Epithelial cell of umbilical artery (primary cell): ENCODE measurements around the gene AP3M1. TPM values are rescaled to one million over a fixed set of nuclear protein-coding genes. Genes with fewer than 3 reads are reported as not detected.

Experiments used
- total RNA-seq: library from RNA; depleted of rRNA; stranded (reverse); fragments of >200 nt; gene quantifications from 2 replicates; pipeline ENCODE4 v1.2.3, GENCODE V29; 2014

AP3M1 gene
- 31.2 and 43.6 TPM in 2 replicates for total RNA-seq

DNA sequence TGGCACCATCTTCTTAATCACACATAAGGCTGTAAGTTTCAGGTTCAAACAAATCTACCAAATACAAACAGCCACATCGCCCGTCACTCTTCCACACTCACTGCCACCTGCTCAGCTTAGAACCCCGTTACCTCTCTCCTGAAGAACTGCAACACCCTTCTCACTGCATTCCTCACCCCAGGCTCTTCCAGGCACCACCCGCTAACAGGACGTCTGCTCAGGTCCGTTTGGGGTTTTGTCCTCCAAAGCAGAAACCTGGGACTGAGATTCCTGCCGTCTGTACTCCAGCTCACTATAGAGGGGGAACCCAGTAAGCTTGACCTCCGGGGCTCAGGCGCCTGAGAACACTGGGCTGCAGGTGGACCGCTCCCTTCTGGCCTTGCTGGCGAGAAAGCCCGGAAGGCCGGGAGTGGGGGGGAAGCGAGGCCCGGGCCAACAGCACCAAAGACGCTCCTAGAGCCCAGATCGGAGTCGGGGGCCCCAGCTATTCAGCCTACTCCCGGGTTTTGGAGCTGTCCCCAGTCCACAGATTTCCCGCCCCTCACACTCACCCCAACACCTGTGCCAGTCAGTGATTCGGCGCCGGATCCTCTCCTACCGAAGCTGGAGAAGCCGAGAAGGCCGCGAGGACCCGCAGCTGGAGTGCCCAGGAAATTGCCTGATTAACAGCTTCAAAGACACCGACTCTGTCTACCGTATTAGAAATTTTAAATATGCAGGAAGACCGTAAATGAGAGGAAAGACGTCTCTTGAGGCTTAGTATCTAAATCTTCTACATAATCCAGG is at the start of gene AP3M1:
Gene AP3M1, minus strand, starts transcription at position 625 of the 786 bp plus-strand sequence. CDS start 12,449 bp downstream, outside the sequence.

GRCh38 chr10:74150990-74151878 is 606 bp upstream of the AP3M1 start, which contains the start of gene ADK:
TSS of gene ADK (plus strand) at chr10:74151221. CDS start at chr10:74151279, 58 bp downstream.

Other genes starting within 250 kb of the AP3M1 start
- gene PLAU, start 239.7 kb downstream of the AP3M1 start, total RNA-seq, result 26.6 and 48.6 TPM in 2 replicates
- gene VCL, start 152.7 kb downstream of the AP3M1 start, total RNA-seq, result 128 and 186 TPM in 2 replicates
- gene ADK, start 393 bp upstream of the AP3M1 start, total RNA-seq, result 46.2 and 53.9 TPM in 2 replicates